Measurements from ENCODE around the gene MAFG. TPM values are rescaled to one million over a fixed set of nuclear protein-coding genes. Genes with fewer than 3 reads are reported as not detected.

MAFG gene
- total and polyA plus RNA-seq, 2 experiments from 2014 or later = 17.2 to 33.4 TPM

DNA sequence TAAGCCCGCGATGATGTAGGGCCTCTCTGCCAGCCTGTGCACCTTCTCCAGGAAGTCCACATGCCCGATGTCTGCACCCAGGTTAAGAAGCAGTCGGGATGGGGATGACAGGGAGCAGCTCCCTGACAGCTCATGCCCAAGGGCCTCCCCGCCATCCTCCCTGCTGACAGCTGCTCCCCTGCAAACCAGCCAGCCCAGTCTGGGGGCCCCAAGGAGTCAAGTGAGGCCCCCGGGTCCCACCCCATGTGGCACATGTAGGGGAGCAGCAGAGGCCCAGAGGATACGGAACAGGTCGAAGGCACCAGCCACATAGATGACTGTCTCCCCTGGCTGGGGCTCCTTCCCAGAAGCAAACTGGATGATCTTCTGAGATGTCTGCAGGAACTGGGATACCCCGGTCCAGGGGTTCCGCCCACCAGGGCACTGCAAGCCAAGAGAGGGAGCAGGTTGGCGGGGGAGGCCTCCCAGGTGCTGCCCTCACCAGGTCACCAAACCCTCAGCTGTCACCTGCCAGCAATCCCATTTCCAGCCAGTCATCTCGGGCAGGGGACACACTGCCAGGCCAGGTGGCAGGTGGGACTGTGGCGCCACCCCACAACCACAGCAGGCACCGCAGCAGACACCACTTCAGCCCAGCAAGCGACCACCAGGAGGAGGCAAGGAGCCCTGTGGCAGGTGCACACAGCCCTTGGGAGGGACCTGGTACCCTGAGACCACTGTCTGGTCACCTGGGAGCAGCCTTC lies 20.9 kb downstream of the MAFG start:
- Mint-ChIP-seq H3K9me3 (no peaks in the 10 kb centered on the region), H3K27me3 (ENCODE audit: insufficient read depth, low read depth, poor library complexity) (peaks cover 10% of the 10 kb centered on the region), H3K4me1 (peaks cover 3% of the 10 kb centered on the region; the same call in 1 of the 3 replicates), H3K4me3 (no peak overlapping the region), H3K27ac (no peak overlapping the region), H3K36me3 (ENCODE audit: low read depth) (no peaks in the 10 kb centered on the region)
- no peak overlapping the region for H3K4me2 ChIP-seq
- no peak overlapping the region for H2AFZ ChIP-seq
- H3K9me2 ChIP-seq (ENCODE audit: insufficient read depth) = no peaks in the 10 kb centered on the region
- no peak overlapping the region for H3K27ac ChIP-seq (ENCODE audit: low read depth)
- peaks cover 7% of the 10 kb centered on the region for H3K79me2 ChIP-seq (replicated peaks; ENCODE audit: insufficient read depth)
- TF ChIP-seq, protein P1, sequence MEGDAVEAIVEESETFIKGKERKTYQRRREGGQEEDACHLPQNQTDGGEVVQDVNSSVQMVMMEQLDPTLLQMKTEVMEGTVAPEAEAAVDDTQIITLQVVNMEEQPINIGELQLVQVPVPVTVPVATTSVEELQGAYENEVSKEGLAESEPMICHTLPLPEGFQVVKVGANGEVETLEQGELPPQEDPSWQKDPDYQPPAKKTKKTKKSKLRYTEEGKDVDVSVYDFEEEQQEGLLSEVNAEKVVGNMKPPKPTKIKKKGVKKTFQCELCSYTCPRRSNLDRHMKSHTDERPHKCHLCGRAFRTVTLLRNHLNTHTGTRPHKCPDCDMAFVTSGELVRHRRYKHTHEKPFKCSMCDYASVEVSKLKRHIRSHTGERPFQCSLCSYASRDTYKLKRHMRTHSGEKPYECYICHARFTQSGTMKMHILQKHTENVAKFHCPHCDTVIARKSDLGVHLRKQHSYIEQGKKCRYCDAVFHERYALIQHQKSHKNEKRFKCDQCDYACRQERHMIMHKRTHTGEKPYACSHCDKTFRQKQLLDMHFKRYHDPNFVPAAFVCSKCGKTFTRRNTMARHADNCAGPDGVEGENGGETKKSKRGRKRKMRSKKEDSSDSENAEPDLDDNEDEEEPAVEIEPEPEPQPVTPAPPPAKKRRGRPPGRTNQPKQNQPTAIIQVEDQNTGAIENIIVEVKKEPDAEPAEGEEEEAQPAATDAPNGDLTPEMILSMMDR (conservative IDR thresholded peaks at IDR 0.05; ENCODE audit: low read depth in 2 of 2) = peak; percentile 40 to 81
- no peak for TF ChIP-seq STAT1 (IDR thresholded peaks at IDR 0.05; ENCODE audit: unreplicated experiment)
- TF ChIP-seq CREB1 (CRISPR knock-in tag; IDR thresholded peaks at IDR 0.05; ENCODE audit: low read depth) = no peak
- H3K36me3 ChIP-seq (ENCODE audit: insufficient read depth) = peaks cover 6% of the 10 kb centered on the region; the same call in 1 of the 2 replicates
- H4K20me1 ChIP-seq (replicated peaks; ENCODE audit: insufficient read depth) = peaks cover 9% of the 10 kb centered on the region
- H3K27me3 ChIP-seq (ENCODE audit: insufficient read depth) = peaks cover 5% of the 10 kb centered on the region; the same call in 1 of the 2 replicates
- no peak overlapping the region for H3K4me3 ChIP-seq
- H3F3A ChIP-seq (replicated peaks; ENCODE audit: low read depth) = peaks cover 20% of the 10 kb centered on the region
- DNase-seq (ENCODE audit: low spot score) = peak; percentile 47
- no peak for ATAC-seq
- H3K4me1 ChIP-seq (ENCODE audit: insufficient read depth) = peaks cover 6% of the 10 kb centered on the region

DNA sequence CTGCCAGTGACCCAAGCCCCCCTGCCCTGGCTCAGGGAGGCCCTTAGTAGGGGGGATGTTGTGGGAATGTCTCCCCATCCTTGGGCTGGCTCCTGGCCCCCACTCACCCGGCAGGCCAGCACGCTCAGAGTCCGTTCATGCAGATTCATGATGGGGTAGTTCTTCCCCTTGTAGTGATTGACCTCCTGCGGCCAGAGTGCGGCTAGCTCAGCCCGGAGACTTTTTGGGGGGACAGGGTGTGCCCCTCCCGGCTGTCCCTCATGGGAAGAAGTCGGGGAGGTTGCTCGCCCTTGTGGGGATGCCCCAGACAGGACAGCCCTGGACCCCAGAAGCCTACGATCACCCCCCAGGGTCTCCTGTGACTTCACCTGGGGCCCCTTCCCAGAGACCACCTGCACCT lies 21.5 kb downstream of the MAFG start:
- Mint-ChIP-seq H3K36me3 (ENCODE audit: low read depth) (no peaks in the 10 kb centered on the region; the same call in 2 of the 3 replicates), H3K27ac (no peak overlapping the region), H3K9me3 (no peaks in the 10 kb centered on the region), H3K4me3 (no peak overlapping the region), H3K4me1 (peaks cover 5% of the 10 kb centered on the region; the same call in 2 of the 3 replicates), H3K27me3 (ENCODE audit: insufficient read depth, low read depth, poor library complexity) (peaks cover 16% of the 10 kb centered on the region)
- DNase-seq (ENCODE audit: low spot score) = no peak
- Histone ChIP-seq H3K27ac (ENCODE audit: low read depth) (no peak overlapping the region), H3K4me2 (no peak overlapping the region), H3F3A (replicated peaks; ENCODE audit: low read depth) (peaks cover 20% of the 10 kb centered on the region), H3K79me2 (replicated peaks; ENCODE audit: insufficient read depth) (peaks cover 7% of the 10 kb centered on the region), H3K27me3 (ENCODE audit: insufficient read depth) (peaks cover 12% of the 10 kb centered on the region), H4K20me1 (replicated peaks; ENCODE audit: insufficient read depth) (peaks cover 9% of the 10 kb centered on the region), H2AFZ (no peak overlapping the region), H3K4me1 (ENCODE audit: insufficient read depth) (peaks cover 6% of the 10 kb centered on the region), H3K9me2 (ENCODE audit: insufficient read depth) (no peaks in the 10 kb centered on the region), H3K4me3 (no peak overlapping the region), H3K36me3 (ENCODE audit: insufficient read depth) (peaks cover 6% of the 10 kb centered on the region; the same call in 1 of the 2 replicates)
- no peak for ATAC-seq
- TF ChIP-seq, protein P1 (conservative IDR thresholded peaks at IDR 0.05; ENCODE audit: low read depth in 2 of 2) = no peak
- no peak for TF ChIP-seq EZH2 (IDR thresholded peaks at IDR 0.05; ENCODE audit: low read depth, unreplicated experiment)
- TF ChIP-seq STAT1 (IDR thresholded peaks at IDR 0.05; ENCODE audit: unreplicated experiment) = no peak
- no peak for TF ChIP-seq ZNF331 (CRISPR knock-in tag; IDR thresholded peaks at IDR 0.05; ENCODE audit: low read depth)
- TF ChIP-seq, protein P2, sequence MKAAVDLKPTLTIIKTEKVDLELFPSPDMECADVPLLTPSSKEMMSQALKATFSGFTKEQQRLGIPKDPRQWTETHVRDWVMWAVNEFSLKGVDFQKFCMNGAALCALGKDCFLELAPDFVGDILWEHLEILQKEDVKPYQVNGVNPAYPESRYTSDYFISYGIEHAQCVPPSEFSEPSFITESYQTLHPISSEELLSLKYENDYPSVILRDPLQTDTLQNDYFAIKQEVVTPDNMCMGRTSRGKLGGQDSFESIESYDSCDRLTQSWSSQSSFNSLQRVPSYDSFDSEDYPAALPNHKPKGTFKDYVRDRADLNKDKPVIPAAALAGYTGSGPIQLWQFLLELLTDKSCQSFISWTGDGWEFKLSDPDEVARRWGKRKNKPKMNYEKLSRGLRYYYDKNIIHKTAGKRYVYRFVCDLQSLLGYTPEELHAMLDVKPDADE (IDR thresholded peaks at IDR 0.05) = no peak
- TF ChIP-seq CREB1 (CRISPR knock-in tag; IDR thresholded peaks at IDR 0.05; ENCODE audit: low read depth) = no peak
- no peak for TF ChIP-seq ZNF114 (CRISPR knock-in tag; IDR thresholded peaks at IDR 0.05)
- TF ChIP-seq NANOG (IDR thresholded peaks at IDR 0.05; ENCODE audit: borderline replicate concordance) = no peak
- no peak for TF ChIP-seq EZH2phosphoT487 (IDR thresholded peaks at IDR 0.05; ENCODE audit: unreplicated experiment)
